Measurements from ENCODE around the gene FOXD2. TPM values are rescaled to one million over a fixed set of nuclear protein-coding genes. Genes with fewer than 3 reads are reported as not detected.

The FOXD2 gene
- 1 to 10 TPM; 4.8 to 6.1 (median 5.3) TPM for polyA plus RNA-seq (ENCODE audit: insufficient read length in 3 of 3)

GRCh38 chr1:47437447-47438164, at the start of gene FOXD2:
FOXD2 (plus strand) TSS chr1:47438044; CDS start chr1:47438136, 92 bp downstream.
- peak in 1 of 3 donors; percentile 84 for DNase-seq (ENCODE audit: low read depth in 3 of 3, low spot score in 2 of 3)

- peak; percentile 31 to 40 (median 36) for DNase-seq (ENCODE audit: low read depth in 3 of 3, low spot score in 2 of 3)
Observed at GRCh38 chr1:47388891-47389238, 49.0 kb upstream of the FOXD2 start.

- DNase-seq (ENCODE audit: low read depth in 3 of 3, low spot score in 2 of 3): no peak
Observed at GRCh38 chr1:47389731-47390130, 48.1 kb upstream of the FOXD2 start.

- no peak for DNase-seq (ENCODE audit: low read depth in 3 of 3, low spot score in 2 of 3)
Observed at GRCh38 chr1:47390843-47391242, 47.0 kb upstream of the FOXD2 start.

- DNase-seq (ENCODE audit: low read depth in 3 of 3, low spot score in 2 of 3): no peak
Observed at GRCh38 chr1:47393141-47393540, 44.7 kb upstream of the FOXD2 start.

GRCh38 chr1:47395433-47395832, 42.4 kb upstream of the FOXD2 start:
- DNase-seq (ENCODE audit: low read depth in 3 of 3, low spot score in 2 of 3): no peak

GRCh38 chr1:47396671-47397196, 41.1 kb upstream of the FOXD2 start:
- no peak for DNase-seq (ENCODE audit: low read depth in 3 of 3, low spot score in 2 of 3)

GRCh38 chr1:47399138-47399845, 38.6 kb upstream of the FOXD2 start:
- DNase-seq (ENCODE audit: low read depth in 3 of 3, low spot score in 2 of 3): no peak

- no peak for DNase-seq (ENCODE audit: low read depth in 3 of 3, low spot score in 2 of 3)
Observed at GRCh38 chr1:47399846-47400155, 38.0 kb upstream of the FOXD2 start.

GRCh38 chr1:47401761-47402160, 36.1 kb upstream of the FOXD2 start:
- DNase-seq (ENCODE audit: low read depth in 3 of 3, low spot score in 2 of 3): no peak

GRCh38 chr1:47402591-47402990, 35.3 kb upstream of the FOXD2 start:
- no peak for DNase-seq (ENCODE audit: low read depth in 3 of 3, low spot score in 2 of 3)

- DNase-seq (ENCODE audit: low read depth in 3 of 3, low spot score in 2 of 3): no peak
Observed at GRCh38 chr1:47403321-47403910, 34.4 kb upstream of the FOXD2 start.

GRCh38 chr1:47405697-47406096, 32.1 kb upstream of the FOXD2 start:
- DNase-seq (ENCODE audit: low read depth in 3 of 3, low spot score in 2 of 3): no peak

- DNase-seq (ENCODE audit: low read depth in 3 of 3, low spot score in 2 of 3): no peak
Observed at GRCh38 chr1:47406966-47407365, 30.9 kb upstream of the FOXD2 start.

GRCh38 chr1:47407481-47407880, 30.4 kb upstream of the FOXD2 start:
- no peak for DNase-seq (ENCODE audit: low read depth in 3 of 3, low spot score in 2 of 3)

- DNase-seq (ENCODE audit: low read depth in 3 of 3, low spot score in 2 of 3): no peak
Observed at GRCh38 chr1:47409311-47410067, 28.4 kb upstream of the FOXD2 start.

- no peak for DNase-seq (ENCODE audit: low read depth in 3 of 3, low spot score in 2 of 3)
Observed at GRCh38 chr1:47410068-47410455, 27.8 kb upstream of the FOXD2 start.

- DNase-seq (ENCODE audit: low read depth in 3 of 3, low spot score in 2 of 3): no peak
Observed at GRCh38 chr1:47411436-47411835, 26.4 kb upstream of the FOXD2 start.

- DNase-seq (ENCODE audit: low read depth in 3 of 3, low spot score in 2 of 3): no peak
Observed at GRCh38 chr1:47412437-47412836, 25.4 kb upstream of the FOXD2 start.

- no peak for DNase-seq (ENCODE audit: low read depth in 3 of 3, low spot score in 2 of 3)
Observed at GRCh38 chr1:47415728-47416318, 22.0 kb upstream of the FOXD2 start, which contains the start of gene FOXE3. FOXE3 (plus strand) TSS chr1:47416285; CDS start chr1:47416316, 31 bp downstream.

Data from right renal cortex interstitium (tissue), 3 donors.